Hepatic stellate cell (primary cell): ENCODE measurements around the gene KCNN4.
"Not testable (repeated sequence)": the region's sequence is repeated elsewhere in the genome, so short reads cannot be mapped to it uniquely, and the experiment has no call there.

Experiments
- DNase-seq: peaks from one replicate; pipeline ENCODE4 v3.0.0; 2011; ENCODE audit warnings: low spot score

The KCNN4 gene

DNA sequence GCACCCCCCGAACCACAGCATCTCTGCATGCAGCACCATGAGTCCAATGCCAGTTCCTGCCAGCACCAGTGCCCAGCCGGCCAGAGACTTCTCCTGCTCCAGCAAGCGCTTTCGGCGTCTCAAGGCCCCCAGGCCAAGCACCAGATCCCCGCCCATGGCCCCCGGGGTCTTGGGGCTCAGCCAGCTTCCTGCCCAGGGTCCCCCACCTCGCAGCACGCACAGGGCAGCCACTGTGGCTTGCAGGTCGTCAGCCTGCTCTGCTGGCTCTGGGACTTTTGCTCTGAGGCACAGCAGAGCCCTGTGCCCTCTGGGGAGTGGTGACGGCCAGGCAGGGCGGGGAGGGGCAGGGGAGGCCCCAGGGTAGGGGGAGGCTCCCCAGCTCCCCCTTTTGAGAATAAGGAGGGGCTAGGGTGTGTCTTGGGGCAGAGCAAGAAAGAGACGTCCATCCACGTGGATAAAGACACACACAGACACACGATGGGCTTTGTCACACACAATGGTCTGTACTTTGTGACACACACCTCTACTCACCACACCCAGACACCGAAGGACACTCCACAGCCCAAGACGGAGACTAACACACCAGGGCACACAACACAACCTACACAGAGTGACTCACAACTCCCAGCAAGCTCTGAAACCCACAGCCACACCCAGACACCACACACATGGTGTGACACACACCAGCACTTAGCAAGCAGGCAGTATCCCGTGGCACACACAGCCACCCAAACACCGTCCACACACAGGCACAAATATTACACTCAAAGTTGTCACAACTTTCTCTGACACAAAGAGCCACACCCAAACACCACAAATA, at the start of gene KCNN4:
Gene KCNN4, minus strand, starts transcription at position 268 of the 820 bp plus-strand sequence. Its CDS starts 112 bp downstream, at position 156.
- peak; percentile 51 for DNase-seq

- peak; percentile 84 for DNase-seq
Observed at GRCh38 chr19:43826787-43827754, 46.3 kb upstream of the KCNN4 start, which contains the start of gene ZNF283. Gene ZNF283 (plus strand): TSS chr19:43827321. CDS start chr19:43833505, 6,184 bp downstream.

DNA sequence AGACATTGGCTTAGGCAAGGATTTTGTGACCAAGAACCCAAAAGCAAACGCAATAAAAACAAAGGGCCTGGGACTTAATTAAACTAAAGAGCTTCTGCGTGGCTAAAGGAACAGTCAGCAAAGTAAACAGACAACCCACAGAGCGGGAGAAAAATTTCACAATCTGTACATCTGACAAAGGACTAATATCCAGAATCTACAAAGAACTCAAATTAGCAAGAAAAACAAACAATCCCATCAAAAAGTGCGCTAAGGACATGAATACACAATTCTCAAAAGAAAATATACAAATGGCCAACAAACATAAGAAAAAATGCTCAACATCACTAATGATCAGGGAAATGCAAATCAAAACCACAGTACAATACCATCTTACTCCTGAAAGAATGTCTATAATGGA, 43.8 kb upstream of the KCNN4 start:
- not testable (repeated sequence) for DNase-seq

DNA sequence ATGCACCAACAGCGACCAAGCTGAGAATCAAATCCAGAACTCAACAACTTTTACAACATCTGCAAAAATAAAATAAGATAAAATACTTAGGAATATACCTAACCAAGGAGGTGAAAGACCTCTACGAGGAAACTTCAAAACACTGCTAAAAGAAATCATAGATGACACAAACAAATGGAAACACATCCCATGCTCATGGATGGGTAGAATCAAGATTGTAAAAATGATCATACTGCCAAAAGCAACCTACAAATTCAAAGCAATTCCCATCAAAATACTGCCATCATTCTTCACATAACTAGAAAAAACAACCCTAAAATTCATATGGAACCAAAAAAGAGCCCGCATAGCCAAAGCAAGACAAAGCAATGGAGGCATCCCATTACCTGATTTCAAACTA, 43.1 kb upstream of the KCNN4 start:
- not testable (repeated sequence) for DNase-seq

- no peak for DNase-seq
Observed at GRCh38 chr19:43820884-43821215, 40.1 kb upstream of the KCNN4 start.

DNA sequence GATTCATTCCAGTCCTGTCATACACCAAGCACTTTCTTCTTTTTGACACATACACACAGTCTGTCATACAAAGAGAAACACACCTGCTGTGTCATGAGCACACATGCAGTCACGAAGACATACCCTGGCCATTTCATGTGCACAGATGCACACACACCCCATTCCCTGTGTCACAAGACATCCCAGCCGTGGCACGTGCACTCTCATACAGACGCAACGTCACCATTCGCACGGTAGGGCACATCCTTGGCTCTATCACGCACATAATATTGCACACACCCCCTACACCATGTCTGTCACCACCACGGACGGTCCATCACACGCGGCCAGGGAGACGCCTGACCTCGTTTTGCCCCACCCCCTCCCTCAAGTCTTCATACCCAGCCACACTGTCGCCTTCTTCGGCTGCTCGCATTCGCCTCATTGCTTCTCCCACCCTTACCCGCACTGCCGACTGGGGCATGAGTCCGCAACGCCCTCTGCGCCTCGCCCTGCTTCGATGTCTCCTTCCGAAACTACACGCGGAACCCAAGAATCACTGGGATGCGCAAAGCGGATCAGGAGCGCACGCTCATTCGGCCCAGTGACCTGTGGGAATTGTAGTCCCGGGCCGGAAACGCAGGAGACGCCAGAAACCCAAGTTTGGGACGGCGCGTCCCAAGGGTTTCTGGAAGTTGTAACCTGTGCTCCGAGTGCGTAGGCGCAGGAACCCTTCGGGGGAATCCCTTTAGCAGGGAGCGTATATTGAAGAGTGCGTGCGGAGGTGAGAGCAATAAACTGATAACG, 39.5 kb upstream of the KCNN4 start:
- DNase-seq: peak; percentile 67

DNA sequence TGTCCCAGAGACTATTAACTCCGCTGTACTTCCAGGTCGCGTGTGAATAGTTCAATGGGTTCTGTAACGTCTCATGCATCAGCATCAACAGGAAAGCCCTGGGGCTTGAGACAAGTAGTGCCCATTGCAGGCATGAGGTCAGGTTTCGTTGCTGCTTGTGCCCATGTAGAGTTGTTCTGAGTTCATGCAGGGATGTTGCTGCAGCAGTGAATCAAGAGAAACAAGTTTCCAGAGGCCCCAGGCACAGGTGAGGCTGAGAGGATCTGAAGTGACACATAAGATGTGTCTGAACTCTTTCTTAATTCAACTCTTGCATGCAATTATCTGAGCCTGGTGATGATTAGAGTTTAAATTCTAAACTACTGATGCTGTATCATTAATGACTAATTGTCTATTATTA, 37.7 kb upstream of the KCNN4 start:
- DNase-seq: no peak

GRCh38 chr19:43817454-43817853, 36.7 kb upstream of the KCNN4 start:
- DNase-seq: not testable (repeated sequence)

GRCh38 chr19:43814663-43815352, 34.0 kb upstream of the KCNN4 start:
- no peak for DNase-seq

- DNase-seq: no peak
Observed at GRCh38 chr19:43812688-43813087, 31.9 kb upstream of the KCNN4 start.

DNA sequence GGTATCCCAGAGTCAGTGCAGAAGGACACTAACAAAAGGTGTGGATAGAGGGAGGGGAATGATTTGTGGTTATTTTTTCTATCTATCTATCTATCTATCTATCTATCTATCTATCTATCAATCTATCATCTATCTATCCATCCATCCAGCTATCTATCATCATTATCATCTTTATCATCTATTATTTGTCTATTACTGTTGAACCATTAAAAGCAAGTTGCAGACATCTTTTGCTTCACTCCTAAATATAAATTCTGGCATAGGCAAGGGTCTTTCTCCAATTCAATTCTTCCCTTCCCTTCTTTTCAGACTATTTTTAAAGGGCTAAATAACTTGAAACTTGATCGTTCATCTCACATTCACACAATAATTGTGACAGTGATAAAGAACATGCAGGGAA, 31.5 kb upstream of the KCNN4 start:
- DNase-seq: no peak

DNA sequence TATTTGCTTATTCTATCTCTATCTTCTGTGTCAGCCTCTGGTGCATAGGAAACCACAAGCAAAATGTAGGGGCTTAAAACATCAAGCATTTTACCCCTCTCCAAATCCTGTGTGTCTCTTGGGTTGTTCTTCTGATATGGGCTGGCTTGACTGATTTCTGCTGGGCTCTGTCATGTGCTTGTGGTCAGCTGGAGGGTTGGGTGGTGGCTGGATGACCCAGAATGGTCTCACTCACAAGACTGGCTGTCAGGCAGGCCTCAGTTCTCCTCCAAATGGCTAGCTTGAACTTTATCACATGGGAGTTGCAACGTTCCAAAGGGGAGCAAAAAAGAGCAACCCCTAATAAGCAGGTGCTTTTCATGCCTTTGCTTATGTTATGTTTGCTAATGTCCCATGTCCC, 31.1 kb upstream of the KCNN4 start:
- no peak for DNase-seq

DNA sequence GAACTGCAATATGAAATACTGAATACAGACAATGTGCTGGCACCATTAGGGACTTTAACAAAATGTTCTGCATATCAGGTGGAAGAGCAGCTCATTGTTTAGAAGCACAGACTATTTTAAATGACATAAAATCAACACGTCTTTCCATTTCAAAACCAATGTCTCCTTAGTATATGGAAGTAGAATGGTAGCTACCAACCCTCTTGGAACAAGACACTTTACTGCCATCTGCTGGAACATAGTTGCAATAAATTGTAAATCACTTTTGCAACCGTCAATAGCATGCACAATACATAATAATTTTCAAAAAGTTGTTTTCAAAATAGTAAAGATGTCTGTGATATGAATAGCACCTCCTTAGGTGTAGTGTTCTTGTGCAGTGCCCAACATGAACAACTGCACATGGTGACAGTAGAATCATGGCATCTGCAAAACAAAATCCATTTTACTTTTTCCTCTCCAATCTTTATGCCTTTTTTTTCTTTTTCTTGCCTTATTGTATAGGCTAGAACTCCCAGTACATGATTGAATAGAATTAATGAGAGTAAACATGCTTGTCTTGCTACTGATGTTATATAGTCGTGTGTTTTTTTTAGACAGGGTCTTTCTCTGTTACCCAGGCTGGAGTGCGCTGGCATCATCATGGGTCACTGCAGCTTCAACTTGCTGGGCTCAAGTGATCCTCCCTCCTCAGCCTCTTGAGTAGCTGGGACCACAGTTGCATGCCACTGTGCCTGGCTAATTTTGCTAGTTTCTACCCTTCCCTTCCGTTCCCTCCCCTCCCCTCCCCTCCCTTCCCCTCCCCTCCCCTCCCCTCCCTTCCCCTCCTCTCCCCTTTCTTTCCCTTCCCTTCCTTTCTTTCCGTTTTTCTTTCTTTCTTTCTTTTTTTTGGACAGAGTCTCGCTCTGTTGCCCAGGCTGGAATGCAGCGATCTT, 29.3 kb upstream of the KCNN4 start:
- DNase-seq: peak; percentile 31

DNA sequence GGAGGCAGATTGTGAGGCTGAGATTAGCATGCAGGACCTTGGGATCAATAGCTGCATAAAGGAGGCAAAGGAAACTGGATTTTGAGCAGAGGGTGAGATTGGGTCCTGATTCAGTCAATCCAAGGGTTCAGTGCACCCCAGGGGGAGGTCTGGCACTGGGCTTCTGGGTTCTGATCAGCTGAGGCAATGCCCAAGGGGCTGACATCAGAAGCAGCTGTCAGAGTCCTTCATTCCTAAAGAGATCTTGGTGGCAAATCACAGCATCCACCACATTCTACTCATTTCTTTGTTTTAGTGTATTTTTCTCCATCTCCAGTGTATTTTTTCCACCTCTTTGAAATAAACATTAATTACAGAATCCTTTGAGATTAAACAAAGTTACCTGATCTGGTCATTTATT, 26.9 kb upstream of the KCNN4 start:
- DNase-seq: no peak

- DNase-seq: no peak
Observed at GRCh38 chr19:43806848-43807247, 26.1 kb upstream of the KCNN4 start.

DNA sequence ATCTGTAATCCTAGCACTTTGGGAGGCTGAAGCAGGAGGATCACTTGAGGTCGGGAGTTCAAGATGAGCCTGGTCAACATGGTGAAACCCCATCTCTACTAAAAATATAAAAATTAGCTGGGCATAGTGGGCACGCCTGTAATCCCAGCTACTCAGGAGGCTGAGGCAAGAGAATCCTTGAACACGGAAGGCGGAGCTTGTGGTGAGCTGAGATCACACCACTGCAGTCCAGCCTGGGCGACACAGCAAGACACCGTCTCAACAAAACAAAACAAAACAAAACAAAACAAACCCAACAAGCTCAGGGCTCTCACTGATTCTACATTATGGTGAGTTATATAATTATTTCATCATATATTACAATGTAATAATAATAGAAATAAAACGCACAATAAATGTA, 25.6 kb upstream of the KCNN4 start:
- not testable (repeated sequence) for DNase-seq

GRCh38 chr19:43804432-43804831, 23.7 kb upstream of the KCNN4 start:
- no peak for DNase-seq

DNA sequence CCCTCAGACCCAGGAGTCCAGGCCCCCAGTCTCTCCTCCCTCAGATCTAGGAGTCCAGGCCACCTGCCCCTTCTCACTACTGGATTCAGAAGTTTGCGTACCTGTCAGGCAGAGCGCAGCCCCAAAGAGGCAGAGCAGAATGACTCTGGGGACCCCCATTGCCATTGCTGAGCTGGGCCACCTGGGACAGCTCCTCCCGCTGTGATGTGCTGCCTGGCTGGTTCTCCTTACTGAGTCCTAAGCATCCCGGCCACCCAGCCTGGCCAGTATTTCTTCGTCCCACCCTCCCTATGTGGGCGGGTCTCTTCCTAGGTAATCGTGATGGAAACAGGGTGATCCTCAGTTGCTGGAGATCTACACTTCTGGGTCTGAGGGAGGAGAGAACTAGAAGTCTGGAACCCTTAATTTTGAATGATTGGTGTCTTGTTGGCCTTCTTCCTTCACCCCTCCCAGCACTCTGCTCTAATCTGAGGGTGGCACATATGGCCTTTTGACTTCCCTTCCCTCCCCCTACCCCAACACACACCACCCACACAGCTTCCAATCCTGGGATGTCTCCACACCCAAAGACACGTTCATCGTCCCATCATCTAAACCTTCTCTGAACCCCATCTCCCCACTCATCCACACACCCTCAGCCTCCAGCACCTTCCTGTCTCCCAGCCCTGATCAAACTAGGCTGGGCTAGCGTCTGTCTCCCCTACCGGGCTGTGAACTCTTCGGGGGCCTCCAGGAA, 21.6 kb upstream of the KCNN4 start, which contains the start of gene LYPD5:
Gene LYPD5, minus strand, starts transcription at position 232 of the 736 bp plus-strand sequence. Its CDS starts 67 bp downstream, at position 165.
- DNase-seq: no peak

GRCh38 chr19:43799502-43800142, 18.8 kb upstream of the KCNN4 start:
- no peak for DNase-seq
